Activated CD8-positive, alpha-beta memory T cell treated with anti-CD3 and anti-CD28 coated beads, Interleukin-2, amount 50 U/mL, for 1 hour (primary cell): Measurements from ENCODE around the gene XPO1.
"Not testable (repeated sequence)": the region's sequence is repeated elsewhere in the genome, so short reads cannot be mapped to it uniquely, and the experiment has no call there.

Experiments used
- DNase-seq: peaks from one replicate; pipeline ENCODE4 v3.0.0-alpha.2; 2020; ENCODE audit errors: extremely low read depth

The XPO1 gene

DNA sequence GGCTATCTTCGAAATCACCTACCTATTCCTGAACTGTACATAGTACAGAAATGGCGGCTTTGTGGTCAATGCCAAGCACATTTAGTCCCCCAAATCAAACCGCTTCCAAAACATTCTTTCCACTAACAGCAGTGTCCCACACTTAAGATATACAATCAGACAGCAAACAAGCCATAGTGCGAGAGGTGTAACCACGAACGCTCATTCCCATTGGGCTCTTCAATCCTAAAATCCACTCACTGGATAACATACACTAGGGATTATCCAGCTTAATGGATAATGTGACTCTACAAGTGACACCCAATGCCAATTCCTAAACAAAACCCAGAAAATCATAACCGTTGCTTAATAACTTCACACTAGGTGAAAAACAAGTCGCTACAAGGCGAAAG lies 2.0 kb downstream of the XPO1 start:
- no peak for DNase-seq

GRCh38 chr2:61535449-61535848 lies 2.7 kb downstream of the XPO1 start:
- DNase-seq = no peak

GRCh38 chr2:61534926-61535325 lies 3.2 kb downstream of the XPO1 start:
- DNase-seq = no peak

- no peak for DNase-seq
Observed at GRCh38 chr2:61530749-61531148, 7.4 kb downstream of the XPO1 start.

DNA sequence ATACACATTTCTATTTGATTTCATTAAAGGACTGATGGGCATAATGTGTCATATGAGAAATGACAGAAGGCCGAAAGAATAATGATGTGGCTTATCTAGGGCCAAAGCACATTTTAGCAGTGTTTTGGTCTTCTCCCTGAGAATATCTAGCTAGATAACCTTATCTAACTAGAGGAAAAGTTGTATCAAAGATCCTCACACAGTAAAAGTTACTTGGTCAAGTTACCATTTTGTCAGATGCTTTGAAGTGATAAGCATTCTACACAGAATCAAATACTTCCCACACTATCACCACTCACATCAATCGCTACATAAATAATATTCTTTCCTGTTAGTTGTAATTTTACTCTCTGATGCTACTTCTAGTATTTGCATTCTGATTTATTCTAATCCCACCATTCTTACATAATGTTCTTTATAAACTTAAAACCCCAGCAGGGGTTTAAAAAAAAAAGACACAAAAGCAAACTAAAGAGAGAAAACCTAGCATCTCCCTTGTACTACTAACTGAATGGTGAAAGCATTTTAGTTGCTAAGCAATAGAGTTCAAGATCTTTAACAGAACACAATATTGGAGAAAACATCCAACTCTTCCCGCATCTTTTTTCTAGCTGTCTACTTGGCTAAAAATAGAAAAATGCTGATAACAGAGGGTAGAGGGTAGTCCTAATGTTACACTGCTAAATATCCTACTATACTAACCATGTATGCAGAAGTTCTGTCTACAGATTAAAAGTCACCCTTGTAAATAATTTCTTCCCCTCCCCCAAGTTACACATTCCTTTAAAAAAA lies 8.0 kb downstream of the XPO1 start:
- DNase-seq = no peak

GRCh38 chr2:61520261-61520660 lies 17.9 kb downstream of the XPO1 start:
- DNase-seq = no peak

GRCh38 chr2:61512768-61513398 lies 25.3 kb downstream of the XPO1 start:
- no peak for DNase-seq

DNA sequence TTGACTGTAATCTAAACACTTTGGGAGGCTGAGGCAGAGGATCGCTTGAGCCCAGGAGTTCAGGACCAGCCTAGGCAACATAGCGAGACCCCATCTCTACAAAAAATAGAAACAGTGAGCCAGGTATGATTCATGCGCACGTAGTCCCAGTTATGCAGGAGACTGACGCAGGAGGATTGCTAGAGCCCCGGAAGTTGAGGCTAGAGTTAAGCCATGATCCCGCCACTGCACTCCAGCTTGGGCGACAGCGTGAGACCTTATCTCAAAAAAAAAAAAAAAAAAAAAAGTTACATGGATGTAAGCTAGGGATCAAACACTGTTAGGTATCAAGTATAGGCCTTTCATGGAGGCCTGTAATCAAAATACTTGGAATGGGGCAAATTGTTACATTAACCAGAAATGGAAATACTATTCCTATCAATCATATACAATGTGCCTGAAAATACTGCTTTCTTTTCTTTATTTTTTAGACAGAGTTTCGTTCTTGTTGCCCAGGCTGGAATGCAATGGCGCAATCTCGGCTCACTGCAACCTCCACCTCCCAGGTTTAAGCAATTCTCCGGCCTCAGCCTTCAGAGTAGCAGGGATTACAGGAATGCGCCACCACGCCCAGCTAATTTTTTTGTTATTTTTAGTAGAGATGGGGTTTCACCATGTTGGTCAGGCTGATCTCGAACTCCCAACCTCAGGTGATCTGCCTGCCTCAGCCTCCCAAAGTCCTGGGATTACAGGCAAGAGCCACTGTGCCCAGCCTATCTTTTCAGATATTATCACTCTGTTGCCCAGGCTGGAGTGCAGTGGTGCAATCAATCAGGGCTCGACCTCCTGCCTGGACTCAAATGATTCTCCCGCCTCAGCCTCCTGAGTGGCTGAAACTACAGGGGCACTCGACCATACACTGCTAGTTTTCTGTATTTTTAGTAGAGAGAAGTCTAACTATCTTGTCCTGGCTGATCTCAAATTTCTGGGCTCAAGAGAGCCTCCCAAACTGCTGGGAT lies 27.2 kb downstream of the XPO1 start:
- no peak for DNase-seq

GRCh38 chr2:61504949-61505348 lies 33.2 kb downstream of the XPO1 start:
- no peak for DNase-seq

GRCh38 chr2:61499060-61499459 lies 39.1 kb downstream of the XPO1 start:
- DNase-seq = no peak

DNA sequence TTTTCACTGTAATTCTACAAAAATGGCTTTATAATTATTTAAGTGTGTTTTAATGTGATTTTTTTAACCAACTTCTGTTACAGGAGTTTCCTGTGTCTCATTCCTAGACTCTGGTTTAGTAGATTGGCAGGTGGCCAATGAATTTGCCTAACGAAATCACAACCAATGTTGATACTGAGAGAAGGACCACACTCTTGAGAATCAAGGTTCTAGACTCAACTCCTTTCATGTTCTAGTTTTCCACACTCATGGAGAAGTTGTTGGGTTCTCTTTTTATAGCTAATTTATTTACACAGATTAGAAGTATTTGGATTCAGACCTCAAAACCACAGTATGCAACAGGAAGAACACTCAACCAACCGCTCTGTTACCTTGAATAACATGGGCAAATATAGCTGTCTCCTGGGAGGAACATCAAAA lies 44.6 kb downstream of the XPO1 start:
- no peak for DNase-seq

DNA sequence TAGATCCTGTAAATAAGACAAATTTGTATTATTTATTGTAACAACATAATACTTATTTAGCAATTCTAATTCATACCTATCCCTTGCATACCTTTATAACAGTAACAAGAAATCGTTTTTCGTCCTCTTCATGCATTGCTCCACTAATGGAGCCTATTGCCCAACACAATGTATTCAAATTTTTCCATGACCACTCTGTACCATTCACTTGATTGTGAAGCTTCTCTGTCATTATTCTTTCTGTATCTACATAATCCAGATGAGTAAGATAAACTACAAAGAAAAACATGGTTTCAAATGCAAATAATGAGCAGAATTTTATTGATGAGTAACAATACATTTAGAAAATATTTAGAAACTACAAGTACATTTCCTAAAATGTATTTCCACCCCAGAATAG lies 45.7 kb downstream of the XPO1 start:
- DNase-seq = no peak

GRCh38 chr2:61485281-61485680 lies 52.9 kb downstream of the XPO1 start:
- no peak for DNase-seq

- DNase-seq = no peak
Observed at GRCh38 chr2:61478086-61478485, 60.1 kb downstream of the XPO1 start.

DNA sequence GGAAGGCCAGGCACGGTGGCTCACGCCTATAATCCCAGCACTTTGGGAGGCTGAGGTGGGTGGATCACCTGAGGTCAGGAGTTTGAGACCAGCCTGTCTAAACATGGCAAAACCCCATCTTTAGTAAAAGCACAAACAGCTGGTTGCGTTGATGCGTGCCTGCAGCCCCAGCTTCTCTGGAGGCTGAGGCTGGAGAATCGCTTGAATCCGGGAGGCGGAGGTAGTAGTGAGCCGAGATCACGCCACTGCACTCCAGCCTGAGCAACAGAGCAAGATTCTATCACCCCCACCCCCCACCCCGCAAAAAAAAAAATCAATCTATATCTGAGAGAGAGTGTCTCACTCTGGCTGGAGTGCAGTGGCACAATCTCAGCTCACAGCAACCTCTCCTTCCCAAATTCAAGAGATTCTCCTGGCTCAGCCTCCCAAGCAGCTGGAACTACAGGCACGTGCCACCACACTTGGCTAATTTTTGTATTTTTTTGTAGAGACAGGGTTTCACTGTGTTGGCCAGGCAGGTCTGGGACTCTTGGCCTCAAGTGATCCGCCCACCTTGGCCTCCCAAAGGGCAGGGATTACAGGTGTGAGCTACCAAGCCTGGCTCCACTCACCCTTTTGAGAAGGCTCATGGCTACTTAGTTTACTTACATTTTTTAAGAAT lies 61.1 kb downstream of the XPO1 start:
- DNase-seq = not testable (repeated sequence)

- DNase-seq = no peak
Observed at GRCh38 chr2:61471905-61472805, 66.0 kb downstream of the XPO1 start.

GRCh38 chr2:61470965-61471904 lies 66.9 kb downstream of the XPO1 start, which contains the start of gene USP34:
USP34 (minus strand) TSS chr2:61471087; CDS start chr2:61470692, 395 bp downstream.
- peak; percentile 81 for DNase-seq

- DNase-seq = peak; percentile 56
Observed at GRCh38 chr2:61470122-61470951, 67.8 kb downstream of the XPO1 start.
